GM03348 (cell line): ENCODE data around the gene DUS4L.
"Not testable (repeated sequence)": the region's sequence is repeated elsewhere in the genome, so short reads cannot be mapped to it uniquely, and the experiment has no call there.

ENCODE experiments used
- DNase-seq: peaks from one replicate; pipeline ENCODE4 v3.0.0; 2012; ENCODE audit warnings: low spot score

Gene DUS4L, protein sequence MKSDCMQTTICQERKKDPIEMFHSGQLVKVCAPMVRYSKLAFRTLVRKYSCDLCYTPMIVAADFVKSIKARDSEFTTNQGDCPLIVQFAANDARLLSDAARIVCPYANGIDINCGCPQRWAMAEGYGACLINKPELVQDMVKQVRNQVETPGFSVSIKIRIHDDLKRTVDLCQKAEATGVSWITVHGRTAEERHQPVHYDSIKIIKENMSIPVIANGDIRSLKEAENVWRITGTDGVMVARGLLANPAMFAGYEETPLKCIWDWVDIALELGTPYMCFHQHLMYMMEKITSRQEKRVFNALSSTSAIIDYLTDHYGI

GRCh38 chr7:107563775-107564552 lies at the start of gene DUS4L, which contains the start of gene COG5:
Gene DUS4L, plus strand, starts transcription at chr7:107563971. Its CDS starts 3,100 bp downstream, at chr7:107567071.
Gene COG5, minus strand, starts transcription at chr7:107563920. Its CDS starts 24 bp downstream, at chr7:107563896.
- DNase-seq = peak; percentile 91

GRCh38 chr7:107526672-107527071 lies 37.1 kb upstream of the DUS4L start:
- DNase-seq = no peak

DNA sequence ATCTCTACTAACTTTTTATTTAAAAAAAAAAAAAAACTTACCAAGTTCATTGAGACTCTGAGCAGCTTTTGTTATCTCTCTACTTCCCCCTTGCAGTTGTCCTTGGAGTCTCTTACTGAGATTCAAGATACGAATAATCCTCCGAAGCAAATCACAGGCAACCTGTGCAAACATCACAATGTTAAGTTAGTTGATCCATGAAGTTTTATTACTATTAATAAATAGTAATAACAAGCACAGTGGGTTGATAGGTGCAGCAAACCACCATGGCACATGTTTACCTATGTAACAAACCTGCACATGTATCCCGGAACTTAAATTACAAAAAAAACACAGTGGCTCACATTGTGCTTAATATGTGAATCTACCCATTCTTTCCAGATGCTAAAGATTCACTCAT lies 36.6 kb upstream of the DUS4L start:
- DNase-seq = no peak

DNA sequence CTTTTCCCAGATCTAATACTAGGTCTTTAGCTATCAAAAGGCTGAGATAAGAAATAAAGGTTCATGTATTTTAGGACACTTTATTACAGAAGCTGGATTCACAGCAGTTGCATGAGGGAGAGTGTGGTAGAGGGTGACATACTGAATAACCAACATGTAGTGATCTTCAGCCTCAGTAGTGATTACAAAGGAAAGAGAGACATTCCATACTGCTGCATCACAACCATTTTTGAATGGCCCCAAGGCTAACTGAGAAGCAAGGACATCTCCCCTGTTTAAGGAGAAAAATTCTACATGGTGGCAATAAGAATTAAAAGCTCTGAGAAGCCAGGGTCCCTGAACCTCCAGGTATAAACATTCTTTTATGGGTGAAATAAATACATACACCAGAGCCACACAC lies 35.3 kb upstream of the DUS4L start:
- DNase-seq = peak; percentile 65

DNA sequence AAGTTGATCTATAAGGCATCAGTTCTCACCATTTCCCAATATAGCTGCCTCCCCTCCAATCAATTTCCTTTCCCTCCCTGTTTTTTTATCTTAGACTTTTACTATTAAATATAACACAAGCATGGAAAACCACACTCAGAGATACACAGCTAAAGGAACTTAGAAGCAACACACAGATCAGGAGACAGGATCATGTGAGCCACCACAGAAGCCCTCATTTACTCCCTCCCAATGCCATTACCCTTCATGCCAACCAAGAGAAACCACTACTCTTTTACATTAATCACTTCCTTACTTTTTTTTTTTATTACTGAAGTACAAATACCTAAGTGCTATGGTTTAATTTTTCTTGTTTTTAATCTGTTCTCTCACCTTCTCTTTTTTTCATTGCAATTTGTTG lies 33.0 kb upstream of the DUS4L start:
- no peak for DNase-seq

- no peak for DNase-seq
Measured at GRCh38 chr7:107534139-107534538, 29.6 kb upstream of the DUS4L start.

DNA sequence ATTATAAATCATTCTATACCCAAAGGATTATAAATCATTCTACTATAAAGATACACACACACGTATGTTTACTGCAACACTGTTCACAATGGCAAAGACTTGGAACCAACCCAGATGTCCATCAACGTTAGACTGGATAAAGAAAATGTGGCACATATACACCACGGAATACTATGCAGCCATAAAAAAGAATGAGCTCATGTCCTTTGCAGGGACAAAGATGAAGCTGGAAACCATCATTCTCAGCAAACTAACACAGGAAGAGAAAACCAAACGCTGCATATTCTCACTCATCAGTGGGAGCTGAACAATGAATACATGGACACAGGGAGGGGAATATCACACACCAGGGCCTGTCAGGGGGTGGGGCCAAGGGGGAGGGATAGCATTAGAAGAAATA lies 26.5 kb upstream of the DUS4L start:
- not testable (repeated sequence) for DNase-seq

- DNase-seq = no peak
Measured at GRCh38 chr7:107538001-107538400, 25.8 kb upstream of the DUS4L start.

DNA sequence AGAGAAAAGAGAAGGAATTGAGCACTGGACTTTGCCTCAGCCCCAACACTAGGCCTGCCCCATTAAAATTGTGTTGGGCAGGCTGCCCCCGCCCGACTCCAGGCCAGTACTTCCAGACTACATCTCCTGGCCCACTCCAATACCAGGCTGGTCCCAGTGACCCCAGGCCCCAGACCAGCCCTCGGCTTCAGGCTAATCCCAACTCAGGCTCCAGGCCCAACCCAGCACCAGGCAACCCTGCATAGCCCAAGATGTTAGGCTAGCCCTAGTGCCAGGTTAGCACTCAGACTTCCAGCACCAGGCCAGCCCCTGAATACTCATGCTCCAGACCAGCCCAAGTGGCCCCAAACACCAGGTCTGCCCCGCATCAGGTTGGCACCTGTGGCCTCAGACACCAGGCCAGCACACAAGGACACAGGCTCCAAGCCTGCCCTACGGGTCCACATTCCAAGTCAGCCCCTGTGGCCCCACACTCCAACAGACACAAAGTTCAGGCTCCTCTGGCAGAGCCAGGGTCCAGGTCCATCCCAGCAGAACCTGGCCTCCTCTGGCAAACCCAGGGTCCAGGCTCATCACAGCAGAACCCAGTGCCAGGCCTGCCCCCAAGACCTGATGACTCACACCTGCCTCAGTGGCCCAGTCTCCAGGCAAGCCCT lies 20.3 kb upstream of the DUS4L start:
- no peak for DNase-seq

DNA sequence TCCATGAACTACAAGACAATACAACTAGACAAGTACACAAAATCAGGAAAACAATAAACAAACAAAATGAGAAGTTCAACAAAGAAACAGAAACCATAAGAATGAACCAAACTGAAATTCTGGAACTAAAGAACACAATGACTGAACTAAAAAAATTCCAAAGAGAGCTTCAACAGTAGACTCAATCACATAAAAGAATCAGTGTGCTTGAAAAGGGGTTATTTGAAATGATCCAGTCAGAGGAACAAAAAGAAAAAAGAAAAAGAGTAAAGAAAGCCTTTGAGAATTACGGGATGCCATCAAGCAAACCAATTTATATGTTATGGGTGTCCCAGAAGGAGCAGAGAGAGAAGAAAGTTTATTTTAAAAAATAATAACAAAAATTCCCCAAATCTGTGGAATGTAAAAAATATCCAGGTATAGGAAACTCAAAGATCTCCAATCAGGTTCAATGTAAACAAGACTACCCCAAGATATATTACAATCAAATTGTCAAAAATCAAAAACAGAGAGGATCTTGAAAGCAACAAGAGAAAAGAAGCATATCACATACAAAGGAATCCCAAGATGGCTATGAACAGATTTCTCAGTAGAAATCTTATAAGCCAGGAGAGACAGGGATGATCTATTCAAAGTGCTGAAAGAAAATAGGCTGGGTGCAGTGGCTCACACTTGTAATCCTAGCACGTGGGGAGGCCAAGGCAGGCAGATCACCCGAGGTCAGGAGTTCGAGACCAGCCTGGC lies 18.8 kb upstream of the DUS4L start:
- DNase-seq = no peak

- DNase-seq = no peak
Measured at GRCh38 chr7:107551936-107552335, 11.8 kb upstream of the DUS4L start.

DNA sequence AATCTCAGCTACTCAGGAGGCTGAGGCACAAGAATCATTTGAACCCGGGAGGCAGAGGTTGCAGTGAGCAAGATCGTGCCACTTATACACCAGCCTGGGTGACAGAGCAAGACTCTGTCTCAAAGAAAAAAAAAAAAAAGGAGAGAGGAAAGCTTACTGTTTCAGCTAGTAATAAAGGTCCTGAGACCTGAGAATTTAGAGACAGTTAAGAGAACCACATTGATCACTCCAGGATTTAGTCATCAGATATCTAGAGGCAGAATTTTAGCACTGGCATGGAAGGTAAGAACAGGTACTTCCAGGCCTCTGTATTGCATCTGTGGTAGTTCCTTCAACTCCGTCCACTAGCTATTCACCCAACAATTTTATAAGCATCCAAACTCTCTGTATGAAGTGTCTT lies 7.9 kb upstream of the DUS4L start:
- no peak for DNase-seq

DNA sequence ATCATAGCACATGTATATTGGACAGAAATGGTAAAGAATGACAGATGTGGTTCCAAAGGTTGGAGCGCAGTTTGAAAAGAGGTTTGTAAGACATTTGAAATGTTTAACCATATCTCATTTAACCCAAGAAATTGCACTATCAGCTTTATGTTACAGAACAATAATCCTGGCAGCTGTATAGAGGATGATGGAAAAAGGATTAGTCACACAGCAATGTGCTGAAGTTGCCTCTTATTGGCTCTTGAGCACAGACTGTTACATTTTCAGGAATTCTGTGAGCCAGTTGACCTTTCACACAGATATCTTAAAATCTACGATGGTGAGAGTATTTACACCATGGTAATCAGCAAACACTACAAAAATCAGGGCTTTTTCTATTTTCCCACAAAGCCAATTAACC lies 3.9 kb upstream of the DUS4L start:
- DNase-seq = peak; percentile 50

DNA sequence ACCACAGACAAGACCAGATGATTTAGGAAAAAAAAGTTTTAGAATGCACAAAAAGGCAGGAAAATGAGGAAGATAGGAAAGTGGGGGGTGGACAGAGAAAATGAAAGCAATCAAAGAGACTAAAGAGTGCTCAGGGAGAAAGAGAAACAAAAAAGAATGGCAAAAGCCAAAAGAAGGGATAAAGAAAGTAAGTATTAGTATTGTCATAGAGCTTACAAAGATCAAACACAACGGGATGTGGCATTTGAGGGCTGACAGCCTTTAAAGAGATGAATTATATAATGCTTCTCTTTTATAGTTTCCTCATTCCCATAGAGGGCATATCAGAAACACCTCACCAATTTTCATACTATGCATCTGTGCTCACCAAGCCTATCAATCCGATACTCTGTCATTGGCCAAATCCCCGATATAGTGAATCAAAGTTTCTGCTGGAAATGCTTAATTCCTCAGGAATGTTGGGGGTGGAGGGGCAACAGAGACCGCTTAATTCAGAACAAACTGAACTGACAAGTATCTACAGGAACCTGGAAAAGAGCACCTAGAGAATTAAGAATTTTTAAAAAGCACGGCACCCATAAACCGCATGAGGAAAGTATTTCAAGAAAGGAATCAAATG lies 2.8 kb upstream of the DUS4L start:
- peak; percentile 19 for DNase-seq

DNA sequence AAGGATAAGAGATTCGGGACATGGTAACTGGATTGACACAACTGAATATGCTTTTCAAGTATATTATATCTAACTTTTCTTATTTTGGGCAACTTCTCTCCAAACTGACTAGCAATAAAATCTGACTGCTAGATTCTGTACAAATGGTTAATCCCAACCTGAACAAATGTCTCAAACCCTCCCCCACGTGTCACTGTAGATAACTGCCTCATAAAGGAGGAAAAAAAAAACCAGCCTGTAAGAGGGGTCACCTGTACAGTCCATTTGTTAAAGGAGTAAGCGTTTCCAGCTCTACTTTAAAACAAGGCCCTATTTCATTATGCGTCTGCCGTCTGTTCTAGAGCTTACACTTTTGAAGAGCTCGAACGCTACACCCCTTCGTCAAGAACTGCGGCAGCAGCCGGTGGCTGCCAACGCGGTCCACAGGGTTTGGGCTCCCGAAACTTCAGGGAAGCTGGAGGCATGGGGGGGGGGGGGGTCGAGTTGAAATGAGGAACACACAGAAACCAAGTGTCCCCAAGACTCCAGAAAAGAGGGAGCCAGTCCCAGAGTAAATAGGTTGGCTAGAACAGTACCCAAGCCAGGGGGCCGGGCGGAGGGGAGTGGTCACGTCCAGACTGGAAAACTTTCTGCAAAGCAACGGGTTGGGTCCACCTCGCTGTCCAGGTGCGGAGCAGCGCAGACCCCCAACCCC lies 543 bp upstream of the DUS4L start:
- peak; percentile 60 for DNase-seq

- peak; percentile 71 for DNase-seq
Measured at GRCh38 chr7:107564553-107565298, 955 bp downstream of the DUS4L start.

- no peak for DNase-seq
Measured at GRCh38 chr7:107570298-107570697, 6.5 kb downstream of the DUS4L start.

- DNase-seq = no peak
Measured at GRCh38 chr7:107573537-107573936, 9.8 kb downstream of the DUS4L start.

- no peak for DNase-seq
Measured at GRCh38 chr7:107579554-107579884, 15.7 kb downstream of the DUS4L start.

- DNase-seq = peak; percentile 93
Measured at GRCh38 chr7:107579885-107580715, 16.3 kb downstream of the DUS4L start, which contains the start of gene BCAP29. Gene BCAP29, plus strand, starts transcription at chr7:107580246. Its CDS starts 527 bp downstream, at chr7:107580773.
